Activated CD4-positive, CD25-positive, alpha-beta regulatory T cell treated with anti-CD3 and anti-CD28 coated beads, Interleukin-2, amount 50 U/mL, for 72 hours (primary cell): ENCODE measurements around the gene PLD6.

Experiments used
- DNase-seq: peaks from one replicate; pipeline ENCODE4 v3.0.0; 2021

Gene PLD6

GRCh38 chr17:17226451-17227265 is 20.5 kb upstream of the PLD6 start:
- DNase-seq = no peak

- no peak for DNase-seq
Observed at GRCh38 chr17:17225901-17226300, 19.8 kb upstream of the PLD6 start.

- no peak for DNase-seq
Observed at GRCh38 chr17:17224137-17224536, 18.0 kb upstream of the PLD6 start.

- DNase-seq = no peak
Observed at GRCh38 chr17:17223736-17224135, 17.6 kb upstream of the PLD6 start.

- DNase-seq = no peak
Observed at GRCh38 chr17:17221329-17221728, 15.2 kb upstream of the PLD6 start.

GRCh38 chr17:17220529-17220928 is 14.4 kb upstream of the PLD6 start:
- no peak for DNase-seq

GRCh38 chr17:17217995-17218394 is 11.9 kb upstream of the PLD6 start:
- DNase-seq = no peak

GRCh38 chr17:17216776-17217175 is 10.6 kb upstream of the PLD6 start:
- no peak for DNase-seq

GRCh38 chr17:17216236-17216635 is 10.1 kb upstream of the PLD6 start:
- no peak for DNase-seq

- no peak for DNase-seq
Observed at GRCh38 chr17:17215575-17215974, 9.4 kb upstream of the PLD6 start.

- DNase-seq = no peak
Observed at GRCh38 chr17:17214646-17215436, 8.7 kb upstream of the PLD6 start.

GRCh38 chr17:17213775-17214174 is 7.6 kb upstream of the PLD6 start:
- DNase-seq = no peak

GRCh38 chr17:17207998-17208397 is 1.9 kb upstream of the PLD6 start:
- no peak for DNase-seq

- DNase-seq = no peak
Observed at GRCh38 chr17:17206913-17207335, 791 bp upstream of the PLD6 start.

- DNase-seq = peak; percentile 70
Observed at GRCh38 chr17:17205368-17206123, 587 bp downstream of the PLD6 start.

- no peak for DNase-seq
Observed at GRCh38 chr17:17204635-17205231, 1.4 kb downstream of the PLD6 start.

GRCh38 chr17:17204041-17204591 is 2.0 kb downstream of the PLD6 start:
- no peak for DNase-seq

GRCh38 chr17:17203173-17203730 is 2.9 kb downstream of the PLD6 start:
- DNase-seq = no peak

GRCh38 chr17:17201907-17202306 is 4.2 kb downstream of the PLD6 start:
- no peak for DNase-seq

GRCh38 chr17:17201271-17201670 is 4.9 kb downstream of the PLD6 start:
- DNase-seq = no peak

GRCh38 chr17:17200831-17201230 is 5.3 kb downstream of the PLD6 start:
- DNase-seq = no peak

- DNase-seq = no peak
Observed at GRCh38 chr17:17200311-17200710, 5.8 kb downstream of the PLD6 start.
